Colonic mucosa (tissue), 4 donors: ENCODE data around the gene CCDC197. TPM values are rescaled to one million over a fixed set of nuclear protein-coding genes. Genes with fewer than 3 reads are reported as not detected.

Experiments
- DNase-seq: peaks from one replicate; pipeline ENCODE4 v3.0.0-alpha.2; 2020
- H3K27ac ChIP-seq: fragments of 200-600 bp; one replicate; pipeline ENCODE4 v1.8.0; 2021
- H3K27me3 ChIP-seq: fragments of 200-600 bp; one replicate; pipeline ENCODE4 v1.8.0; 2021
- H3K36me3 ChIP-seq: fragments of 200-600 bp; one replicate; pipeline ENCODE4 v1.8.0; 2021
- H3K4me1 ChIP-seq: fragments of 200-600 bp; one replicate; pipeline ENCODE4 v1.8.0; 2021; ENCODE audit warnings: mild to moderate bottlenecking
- H3K4me3 ChIP-seq: fragments of 200-600 bp; one replicate; pipeline ENCODE4 v1.8.0; 2021
- H3K9ac ChIP-seq, 2 donors: one replicate each; pipeline ENCODE4 v1.7.0; 2013; ENCODE audit warnings: control low read depth in 2 of 2, low read depth in 2 of 2, low read length in 2 of 2
- H3K9me3 ChIP-seq: fragments of 200-600 bp; one replicate; pipeline ENCODE4 v1.8.0; 2021
- intact Hi-C: fragments of 100-400 bp; cut with DNase I; formaldehyde crosslinking; loops from one replicate; pipeline ENCODE4 v1.14.1; 2022
- total RNA-seq, 2 donors: library from RNA; stranded (reverse); fragmentation: NEBNext Ultra II Directional in 1 of 2; extraction: Animal tissue kit (Norgen Biotek cat#: 25700) in 1 of 2; gene quantifications; one replicate each; pipeline ENCODE4 v1.2.1, GENCODE V29; 2021
- TF ChIP-seq, protein P1 (sequence below): fragments of 200-600 bp; IDR thresholded peaks from one replicate; pipeline ENCODE4 v1.8.0; 2022; ENCODE audit warnings: antibody characterized with exemption, mild to moderate bottlenecking
- donor health status: healthy.
- donor health status: DM: no; HTN: no; CAD: no.
- donor health status: DM: no; HTN: no; CAD: no.

Gene CCDC197
- total RNA-seq, 2 donors from 2014 or later = not detected

GRCh38 chr14:93972618-93973205 lies 24.4 kb upstream of the CCDC197 start:
- peak overlapping the region in 1 of 2 donors; percentile 31 for H3K9ac ChIP-seq
- H3K4me1 ChIP-seq = no peaks in the 10 kb centered on the region
- H3K36me3 ChIP-seq = no peaks in the 10 kb centered on the region
- no peaks in the 10 kb centered on the region for H3K27me3 ChIP-seq
- H3K9me3 ChIP-seq = no peaks in the 10 kb centered on the region
- H3K4me3 ChIP-seq = no peak overlapping the region
- no peak overlapping the region for H3K27ac ChIP-seq
- DNase-seq = no peak
- TF ChIP-seq, protein P1, sequence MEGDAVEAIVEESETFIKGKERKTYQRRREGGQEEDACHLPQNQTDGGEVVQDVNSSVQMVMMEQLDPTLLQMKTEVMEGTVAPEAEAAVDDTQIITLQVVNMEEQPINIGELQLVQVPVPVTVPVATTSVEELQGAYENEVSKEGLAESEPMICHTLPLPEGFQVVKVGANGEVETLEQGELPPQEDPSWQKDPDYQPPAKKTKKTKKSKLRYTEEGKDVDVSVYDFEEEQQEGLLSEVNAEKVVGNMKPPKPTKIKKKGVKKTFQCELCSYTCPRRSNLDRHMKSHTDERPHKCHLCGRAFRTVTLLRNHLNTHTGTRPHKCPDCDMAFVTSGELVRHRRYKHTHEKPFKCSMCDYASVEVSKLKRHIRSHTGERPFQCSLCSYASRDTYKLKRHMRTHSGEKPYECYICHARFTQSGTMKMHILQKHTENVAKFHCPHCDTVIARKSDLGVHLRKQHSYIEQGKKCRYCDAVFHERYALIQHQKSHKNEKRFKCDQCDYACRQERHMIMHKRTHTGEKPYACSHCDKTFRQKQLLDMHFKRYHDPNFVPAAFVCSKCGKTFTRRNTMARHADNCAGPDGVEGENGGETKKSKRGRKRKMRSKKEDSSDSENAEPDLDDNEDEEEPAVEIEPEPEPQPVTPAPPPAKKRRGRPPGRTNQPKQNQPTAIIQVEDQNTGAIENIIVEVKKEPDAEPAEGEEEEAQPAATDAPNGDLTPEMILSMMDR = no peak
- intact Hi-C loops = no loop called here

DNA sequence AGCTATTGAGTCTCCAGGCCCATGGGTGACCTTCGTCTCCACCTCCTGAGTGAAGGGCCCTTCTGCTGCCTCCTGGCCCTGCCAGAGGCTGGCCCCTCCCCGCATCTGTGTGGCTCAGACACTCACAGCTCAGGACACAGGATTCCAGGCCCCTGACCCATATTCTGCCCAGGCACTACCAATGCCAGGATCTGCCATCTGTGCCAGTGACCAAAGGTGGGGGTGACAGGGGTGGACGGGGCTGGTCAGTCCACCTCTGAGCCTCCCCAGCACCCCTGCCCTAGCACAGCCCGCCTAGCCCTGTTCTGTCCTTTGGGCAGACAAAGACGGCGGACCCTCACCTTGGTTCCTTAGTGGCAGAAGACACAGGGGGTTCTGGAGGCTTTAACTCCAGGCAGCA lies 23.5 kb upstream of the CCDC197 start:
- intact Hi-C loops = no loop called here
- H3K9me3 ChIP-seq = no peaks in the 10 kb centered on the region
- H3K36me3 ChIP-seq = no peaks in the 10 kb centered on the region
- H3K4me1 ChIP-seq = no peaks in the 10 kb centered on the region
- no peak for DNase-seq
- no peaks in the 10 kb centered on the region for H3K27me3 ChIP-seq
- no peak overlapping the region for H3K9ac ChIP-seq
- H3K27ac ChIP-seq = no peak overlapping the region
- no peak overlapping the region for H3K4me3 ChIP-seq
- TF ChIP-seq, protein P1 = no peak

- intact Hi-C loops = no loop called here
- DNase-seq = no peak
- Histone ChIP-seq H3K9ac (no peak overlapping the region), H3K4me3 (no peak overlapping the region), H3K9me3 (no peaks in the 10 kb centered on the region), H3K4me1 (no peaks in the 10 kb centered on the region), H3K27ac (no peak overlapping the region), H3K36me3 (no peaks in the 10 kb centered on the region), H3K27me3 (no peaks in the 10 kb centered on the region)
- TF ChIP-seq, protein P1 = no peak
Measured at GRCh38 chr14:93974299-93974698, 22.8 kb upstream of the CCDC197 start.

- no peak for DNase-seq
- H3K27ac ChIP-seq = peak overlapping the region; percentile 61
Measured at GRCh38 chr14:93974833-93975232, 22.3 kb upstream of the CCDC197 start.

DNA sequence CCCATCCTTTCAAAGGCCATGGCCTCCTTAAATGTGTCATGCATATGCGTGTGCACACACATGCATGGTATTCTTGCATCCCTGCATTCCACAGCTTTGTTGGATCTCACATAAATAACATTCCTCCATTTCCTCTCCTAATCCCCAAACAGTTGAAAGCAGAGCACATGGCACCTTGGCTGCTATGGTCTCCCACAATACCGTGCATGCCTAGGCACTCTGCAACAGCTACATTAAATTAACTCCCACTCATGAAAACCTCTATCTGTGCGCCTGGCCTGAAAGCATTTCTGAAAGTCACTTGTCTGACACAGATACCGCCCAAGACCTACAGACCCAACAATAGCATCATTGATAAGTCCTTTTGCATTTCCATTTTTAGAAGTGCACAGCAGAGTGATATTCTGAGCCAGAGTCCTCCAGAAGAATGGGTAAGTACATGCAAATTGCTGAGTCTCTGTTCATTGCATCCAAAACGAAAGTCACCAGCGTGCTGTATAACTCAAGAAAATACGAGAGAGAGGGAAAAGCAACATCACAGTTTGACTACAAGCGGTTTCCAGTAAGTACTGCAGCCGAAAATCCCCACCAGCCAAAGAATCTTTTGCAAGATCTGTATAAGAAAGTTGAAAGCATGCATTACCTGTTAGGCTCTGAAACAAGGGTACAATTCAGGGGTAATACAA lies 21.2 kb upstream of the CCDC197 start:
- Histone ChIP-seq H3K4me1 (no peaks in the 10 kb centered on the region), H3K9ac (peak overlapping the region; percentile 8 to 21), H3K27me3 (no peaks in the 10 kb centered on the region), H3K36me3 (no peaks in the 10 kb centered on the region), H3K9me3 (no peaks in the 10 kb centered on the region), H3K4me3 (peak overlapping the region; percentile 20), H3K27ac (peak overlapping the region; percentile 61)
- TF ChIP-seq, protein P1 = no peak
- DNase-seq = no peak
- intact Hi-C loops = no loop called here

More at GRCh38 chr14:93974833-93975232, 22.3 kb upstream of the CCDC197 start:
- peak overlapping the region; percentile 15 for H3K4me3 ChIP-seq
- no peaks in the 10 kb centered on the region for H3K27me3 ChIP-seq
- H3K4me1 ChIP-seq = no peaks in the 10 kb centered on the region
- no peaks in the 10 kb centered on the region for H3K9me3 ChIP-seq
- intact Hi-C loops = no loop called here
- H3K9ac ChIP-seq = peak overlapping the region in 1 of 2 donors; percentile 31
- TF ChIP-seq, protein P1 = no peak
- no peaks in the 10 kb centered on the region for H3K36me3 ChIP-seq
